ENCODE results near the gene TCF7L1. TPM values are rescaled to one million over a fixed set of nuclear protein-coding genes. Genes with fewer than 3 reads are reported as not detected.

The TCF7L1 gene
- total and polyA plus RNA-seq, 9 of the 15 experiments (the other 6 are each of a cell fraction or from before 2014, with no cell fraction given): 0.03 to 0.11 (median 0.07) TPM; not detected in 5

GRCh38 chr2:85354286-85355072, 221.3 kb downstream of the TCF7L1 start, which contains the start of the genes ELMOD3 and RETSAT (continued):
- TF ChIP-seq ZNF398 (CRISPR knock-in tag; IDR thresholded peaks at IDR 0.05): no peak
- TF ChIP-seq BRF2 (IDR thresholded peaks at IDR 0.05; ENCODE audit: borderline replicate concordance, insufficient read depth, insufficient read length): no peak
- no peak for TF ChIP-seq ZBTB8A (IDR thresholded peaks at IDR 0.05; ENCODE audit: partially characterized antibody)
- TF ChIP-seq ZKSCAN3 (CRISPR knock-in tag; IDR thresholded peaks at IDR 0.05): no peak
- no peak for TF ChIP-seq BDP1 (IDR thresholded peaks at IDR 0.05; ENCODE audit: insufficient read depth, insufficient read length)
- no peak for TF ChIP-seq ARID2 (IDR thresholded peaks at IDR 0.05)
- no peak for TF ChIP-seq ZNF3 (CRISPR knock-in tag; IDR thresholded peaks at IDR 0.05)
- no peak for TF ChIP-seq DEAF1 (CRISPR knock-in tag; IDR thresholded peaks at IDR 0.05)
- TF ChIP-seq MYNN (IDR thresholded peaks at IDR 0.05): peak; percentile 47
- no peak for TF ChIP-seq MYNN (CRISPR knock-in tag; IDR thresholded peaks at IDR 0.05)
- peak; percentile 26; the same call in 1 of the 2 replicates for TF ChIP-seq ZBTB17 (CRISPR knock-in tag; IDR thresholded peaks at IDR 0.05)
- TF ChIP-seq HOXB6 (CRISPR knock-in tag; IDR thresholded peaks at IDR 0.05; ENCODE audit: borderline replicate concordance): no peak
- 0 out of 2 replicates have a peak, but pooled peaks have one; percentile 28 for TF ChIP-seq SMARCA4 (IDR thresholded peaks at IDR 0.05)
- TF ChIP-seq HMBOX1 (IDR thresholded peaks at IDR 0.05): peak; percentile 87
- 0 out of 2 replicates have a peak, but pooled peaks have one; percentile 25 for TF ChIP-seq FOXP4 (CRISPR knock-in tag; IDR thresholded peaks at IDR 0.05; ENCODE audit: borderline replicate concordance)
- no peak for TF ChIP-seq DDX20 (tag; IDR thresholded peaks at IDR 0.05; ENCODE audit: low read depth)
- no peak for TF ChIP-seq CBX5 (IDR thresholded peaks at IDR 0.05; ENCODE audit: borderline replicate concordance, low read depth)
- no peak for TF ChIP-seq TEAD4 (IDR thresholded peaks at IDR 0.05; ENCODE audit: low read length)
- no peak for TF ChIP-seq TEAD4 (CRISPR knock-in tag; IDR thresholded peaks at IDR 0.05; ENCODE audit: borderline replicate concordance)
- no peak for TF ChIP-seq BCOR (IDR thresholded peaks at IDR 0.05)

Measured in K562 (cell line).